Measurements from ENCODE around the gene PON3.
"Not testable (repeated sequence)": the region's sequence is repeated elsewhere in the genome, so short reads cannot be mapped to it uniquely, and the experiment has no call there.

Gene PON3

GRCh38 chr7:95411666-95412065 lies 15.5 kb upstream of the PON3 start:
- no peak for DNase-seq (ENCODE audit: low read depth in 2 of 2)

DNA sequence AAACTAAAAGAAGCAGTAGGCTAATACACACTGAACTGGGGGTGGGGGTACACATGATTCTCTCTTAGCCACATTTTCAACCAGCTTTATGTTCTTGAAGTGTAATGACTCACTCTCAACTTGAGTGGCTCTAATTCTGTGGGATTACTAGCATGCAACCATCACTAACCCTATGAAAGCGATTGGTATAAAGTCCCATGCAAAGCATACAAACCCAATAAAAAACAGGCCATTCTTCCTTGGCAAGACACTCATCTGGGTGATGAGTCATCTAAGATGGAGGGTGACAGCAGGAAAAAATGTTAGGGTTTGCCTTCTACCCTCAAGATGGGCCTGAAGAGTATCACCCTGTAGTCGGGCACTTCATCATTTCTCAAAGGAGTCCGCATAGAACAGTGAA lies 14.9 kb upstream of the PON3 start:
- DNase-seq (ENCODE audit: low read depth in 2 of 2), result no peak

DNA sequence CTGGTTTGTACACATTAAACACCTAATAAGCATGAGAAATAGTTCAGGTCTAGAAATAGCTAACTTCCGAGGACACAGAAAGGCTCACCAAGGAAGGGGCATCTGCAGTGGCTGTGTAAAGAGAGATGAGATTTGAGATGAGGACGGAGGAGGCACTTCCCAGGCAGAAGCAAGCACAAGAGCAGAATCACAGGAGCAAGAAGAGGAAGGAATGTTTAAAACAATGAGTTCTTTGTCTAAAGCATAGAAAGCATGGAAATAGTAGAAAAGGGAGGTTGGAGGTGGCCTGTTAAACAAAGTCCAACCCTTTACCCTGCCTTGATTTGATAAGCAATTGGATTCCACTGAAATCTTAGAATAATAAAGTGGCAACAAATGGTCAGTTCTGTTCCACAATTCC lies 11.6 kb upstream of the PON3 start:
- DNase-seq (ENCODE audit: low read depth in 2 of 2), result no peak

GRCh38 chr7:95405800-95406199 lies 9.6 kb upstream of the PON3 start:
- DNase-seq (ENCODE audit: low read depth in 2 of 2), result no peak

GRCh38 chr7:95405208-95405607 lies 9.0 kb upstream of the PON3 start:
- DNase-seq (ENCODE audit: low read depth in 2 of 2), result no peak

DNA sequence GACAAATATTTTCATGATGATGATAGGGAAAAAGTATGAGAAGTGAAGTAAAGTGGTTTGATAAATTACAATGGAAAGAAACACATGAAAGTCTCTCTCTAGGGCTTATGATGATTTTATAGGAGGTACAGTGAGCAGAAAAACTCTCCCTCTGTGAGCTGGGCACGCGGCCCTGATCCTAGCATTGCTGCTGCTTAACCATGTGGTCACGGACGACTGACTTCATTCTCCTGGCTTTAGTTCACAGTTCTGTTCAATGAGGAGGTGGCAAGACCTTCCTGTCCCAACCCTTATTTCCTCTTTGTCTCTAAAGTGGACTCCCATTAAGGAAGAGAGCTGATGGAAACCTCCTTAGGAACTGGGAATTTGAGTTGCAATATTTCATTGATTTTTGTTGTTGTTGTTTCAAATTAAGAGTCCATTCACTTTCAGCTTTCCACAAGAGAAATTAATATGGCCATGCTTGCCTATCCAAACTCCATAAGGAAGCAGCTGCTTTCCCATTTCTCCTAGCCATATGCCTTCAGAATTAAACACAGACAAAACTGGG lies 8.2 kb upstream of the PON3 start:
- DNase-seq (ENCODE audit: low read depth in 2 of 2), result no peak

GRCh38 chr7:95398155-95398940 lies 2.2 kb upstream of the PON3 start:
- DNase-seq (ENCODE audit: low read depth in 2 of 2), result no peak

GRCh38 chr7:95397381-95397780 lies 1.2 kb upstream of the PON3 start:
- DNase-seq (ENCODE audit: low read depth in 2 of 2), result no peak

DNA sequence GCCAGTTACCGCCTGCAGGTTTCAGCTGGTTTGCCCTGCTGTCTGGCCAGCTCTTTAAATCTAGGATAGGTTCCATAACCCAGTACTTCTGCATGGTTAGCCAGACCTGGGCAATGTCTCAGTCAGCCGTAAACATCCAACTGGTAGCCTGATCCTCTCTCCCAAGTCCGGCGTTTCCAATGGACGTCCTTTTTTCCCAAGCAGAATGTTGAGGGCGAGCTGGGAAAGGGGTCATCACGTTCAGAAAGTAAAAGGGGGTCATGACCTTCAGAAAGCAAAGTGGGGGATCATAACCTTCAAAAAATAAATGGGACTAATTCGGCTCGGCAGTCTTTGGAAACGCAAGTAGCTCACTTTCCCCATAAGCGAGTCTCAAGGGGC lies 430 bp downstream of the PON3 start:
- DNase-seq (ENCODE audit: low read depth in 2 of 2), result no peak

GRCh38 chr7:95394370-95394769 lies 1.8 kb downstream of the PON3 start:
- DNase-seq (ENCODE audit: low read depth in 2 of 2), result no peak

- no peak for DNase-seq (ENCODE audit: low read depth in 2 of 2)
Measured at GRCh38 chr7:95391761-95392160, 4.4 kb downstream of the PON3 start.

DNA sequence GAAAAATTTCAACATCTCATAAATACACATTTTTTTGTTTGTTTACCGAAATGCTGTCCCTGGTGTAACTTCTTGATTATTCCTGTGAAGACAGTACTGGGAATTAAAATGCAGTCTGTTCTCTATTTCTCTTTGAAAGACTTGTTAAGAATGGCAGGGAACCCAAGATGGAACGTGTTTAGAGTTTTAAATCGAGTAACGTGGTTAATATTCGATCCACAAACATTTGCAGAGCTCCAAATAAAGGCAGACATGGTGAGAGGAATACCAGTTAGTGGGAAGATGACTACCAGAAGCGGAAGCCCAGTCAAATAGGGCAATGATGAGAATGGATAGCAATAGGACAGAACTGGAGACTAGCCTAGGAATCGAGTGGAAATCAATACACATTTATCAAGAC lies 6.7 kb downstream of the PON3 start:
- no peak for DNase-seq (ENCODE audit: low read depth in 2 of 2)

DNA sequence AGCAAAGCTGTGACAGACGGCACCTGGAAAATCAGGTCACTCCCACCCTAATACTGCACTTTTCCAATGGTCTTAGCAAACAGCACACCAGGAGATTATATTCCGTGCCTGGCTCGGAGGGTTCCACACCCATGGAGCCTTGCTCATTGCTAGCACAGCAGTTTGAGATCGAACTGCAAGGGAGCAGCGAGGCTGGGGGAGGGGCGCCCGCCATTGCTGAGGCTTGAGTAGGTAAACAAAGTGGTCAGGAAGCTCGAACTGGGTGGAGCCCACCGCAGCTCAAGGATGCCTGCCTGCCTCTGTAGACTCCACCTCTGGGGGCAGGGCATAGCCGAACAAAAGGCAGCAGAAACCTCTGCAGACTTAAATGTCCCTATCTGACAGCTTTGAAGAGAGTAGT lies 16.7 kb downstream of the PON3 start:
- DNase-seq (ENCODE audit: low read depth in 2 of 2), result not testable (repeated sequence)

DNA sequence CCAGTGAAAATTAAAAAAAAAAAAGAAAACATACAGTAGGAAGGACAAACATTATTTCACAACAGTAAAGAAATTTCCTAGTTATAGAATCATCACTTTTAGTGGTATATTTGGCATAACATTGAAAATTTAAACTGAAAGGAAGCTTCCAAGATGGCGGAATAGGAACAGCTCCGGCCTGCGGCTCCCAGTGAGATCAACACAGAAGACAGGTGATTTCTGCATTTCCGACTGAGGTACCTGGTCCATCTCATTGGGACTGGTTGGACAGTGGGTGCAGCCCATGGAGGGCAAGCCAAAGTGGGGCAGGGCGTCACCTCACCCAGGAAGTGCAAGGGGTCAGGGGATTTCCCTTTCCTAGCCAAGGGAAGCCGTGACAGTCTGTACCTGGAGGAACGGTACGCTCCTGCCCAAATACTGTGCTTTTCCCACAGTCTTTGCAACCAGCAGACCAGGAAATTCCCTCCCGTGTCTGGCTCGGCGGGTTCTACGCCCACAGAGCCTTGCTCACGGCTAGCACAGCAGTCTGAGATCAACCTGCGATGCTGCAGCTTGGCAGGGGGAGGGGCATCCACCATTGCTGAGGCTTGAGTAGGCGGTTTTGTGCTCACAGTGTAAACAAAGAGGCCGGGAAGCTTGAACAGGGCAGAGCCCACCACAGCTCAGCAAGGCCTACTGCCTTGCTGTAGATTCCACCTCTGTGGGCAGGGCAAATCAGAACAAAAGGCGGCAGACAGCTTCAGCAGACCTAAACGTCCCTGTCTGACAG lies 19.4 kb downstream of the PON3 start:
- no peak for DNase-seq (ENCODE audit: low read depth in 2 of 2)

- DNase-seq (ENCODE audit: low read depth in 2 of 2), result no peak
Measured at GRCh38 chr7:95375591-95376257, 20.5 kb downstream of the PON3 start.

GRCh38 chr7:95373323-95373722 lies 22.9 kb downstream of the PON3 start:
- DNase-seq (ENCODE audit: low read depth in 2 of 2), result no peak

GRCh38 chr7:95368235-95368634 lies 27.9 kb downstream of the PON3 start:
- no peak for DNase-seq (ENCODE audit: low read depth in 2 of 2)

- no peak for DNase-seq (ENCODE audit: low read depth in 2 of 2)
Measured at GRCh38 chr7:95367606-95368005, 28.6 kb downstream of the PON3 start.

DNA sequence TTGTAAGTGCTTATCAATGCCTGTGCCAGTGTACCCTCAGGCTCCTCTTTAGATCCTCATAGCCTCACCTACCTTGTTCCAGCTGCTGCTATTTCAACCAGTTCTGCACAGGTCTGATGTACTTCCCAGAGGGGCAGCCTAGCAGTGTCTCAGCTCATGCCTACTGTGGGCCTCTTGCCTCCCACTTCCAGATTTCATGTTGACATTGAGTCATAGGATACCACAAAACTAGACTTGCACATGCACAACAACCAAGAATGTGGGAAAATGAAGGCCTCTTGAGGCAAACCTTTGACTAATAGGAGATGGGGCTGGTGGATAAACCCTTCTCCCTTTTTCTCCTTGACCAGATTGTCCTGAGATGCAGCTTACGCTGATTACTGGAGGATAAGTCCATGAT lies 31.0 kb downstream of the PON3 start:
- DNase-seq (ENCODE audit: low read depth in 2 of 2), result no peak

DNA sequence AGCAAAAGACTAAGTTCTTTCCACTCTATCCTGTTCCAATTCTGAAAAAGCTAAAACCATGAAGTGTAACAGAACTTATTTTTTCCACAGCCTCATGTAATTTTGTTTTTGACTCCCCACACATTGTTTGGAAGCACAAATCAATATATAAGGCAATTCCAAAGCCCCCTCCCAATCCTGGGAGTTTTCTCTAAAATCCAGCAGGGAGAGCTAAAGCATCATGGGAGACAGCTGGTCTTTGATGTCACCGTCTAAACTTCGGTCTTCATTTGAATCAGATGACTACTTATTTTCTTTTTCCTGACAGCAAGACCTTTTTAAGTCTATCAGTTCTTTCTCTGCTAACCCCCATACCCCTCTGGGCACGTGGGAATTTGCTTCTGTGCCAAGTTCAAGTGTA lies 38.6 kb downstream of the PON3 start:
- no peak for DNase-seq (ENCODE audit: low read depth in 2 of 2)

DNA sequence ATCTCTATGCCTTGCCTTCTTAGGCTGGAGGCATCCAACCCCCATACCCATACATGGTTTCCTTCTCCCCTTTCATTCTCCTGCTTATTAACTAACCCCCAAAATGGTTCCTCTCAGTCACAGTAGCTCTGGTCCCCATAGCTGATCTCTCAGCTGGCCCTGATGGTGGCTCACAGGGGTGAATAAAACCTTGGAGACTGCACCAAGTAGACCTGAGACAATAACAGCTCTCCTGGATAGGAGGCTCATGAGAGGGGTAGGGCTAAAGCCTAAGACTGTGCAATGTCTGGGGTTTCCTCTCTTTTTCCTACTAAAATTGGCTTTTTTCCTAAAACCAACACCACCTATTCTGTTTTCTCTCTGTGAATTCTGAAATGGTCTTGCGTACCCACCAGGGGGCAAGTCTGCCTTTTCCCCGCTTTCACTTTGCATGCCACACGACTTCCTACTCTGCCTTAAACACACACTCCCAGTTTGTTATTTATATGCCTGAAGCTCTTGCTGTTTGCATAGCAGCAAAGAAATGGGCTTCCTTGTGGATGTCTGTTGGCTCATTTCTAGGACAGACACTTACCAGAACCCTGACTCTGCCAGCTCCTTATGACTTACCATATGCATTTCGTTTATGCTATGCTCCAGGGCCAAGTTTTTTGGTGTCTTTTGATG lies 53.4 kb downstream of the PON3 start:
- DNase-seq (ENCODE audit: low read depth in 2 of 2), result no peak

DNA sequence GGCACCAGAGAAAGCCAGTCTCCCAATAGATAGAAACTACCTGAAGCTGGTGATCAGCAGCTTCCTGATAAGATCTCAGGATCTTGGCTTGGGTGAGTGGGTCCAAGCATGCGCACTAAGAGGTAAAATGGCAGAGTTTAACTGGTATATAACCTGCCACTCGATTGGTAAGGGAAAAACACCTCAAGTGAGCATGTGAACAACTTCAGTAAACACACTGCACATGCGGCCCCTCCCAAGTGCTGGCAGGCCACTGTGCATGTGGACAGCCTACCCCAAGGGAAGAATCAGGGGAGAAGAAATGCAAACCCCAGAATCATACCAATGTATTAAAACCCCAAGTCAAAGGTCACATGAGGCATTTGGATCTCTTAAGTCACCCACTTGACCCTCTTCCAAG lies 54.1 kb downstream of the PON3 start:
- DNase-seq (ENCODE audit: low read depth in 2 of 2), result no peak
